Measurements from ENCODE around the gene CYB5R3.

Gene CYB5R3

GRCh38 chr22:42644422-42645340 lies 4.5 kb downstream of the CYB5R3 start:
- DNase-seq = no peak

GRCh38 chr22:42643634-42644421 lies 5.4 kb downstream of the CYB5R3 start:
- no peak for DNase-seq

- no peak for DNase-seq
These were observed 6.2 kb downstream of the CYB5R3 start for GRCh38 chr22:42642806-42643633.

GRCh38 chr22:42641801-42642413 lies 7.3 kb downstream of the CYB5R3 start:
- no peak for DNase-seq

- no peak for DNase-seq
These were observed 9.5 kb downstream of the CYB5R3 start for GRCh38 chr22:42639541-42640241.

GRCh38 chr22:42637555-42637954 lies 11.6 kb downstream of the CYB5R3 start:
- DNase-seq = no peak

- DNase-seq = no peak
These were observed 12.7 kb downstream of the CYB5R3 start for GRCh38 chr22:42636506-42636905.

GRCh38 chr22:42635531-42635930 lies 13.7 kb downstream of the CYB5R3 start:
- no peak for DNase-seq

GRCh38 chr22:42633013-42633412 lies 16.2 kb downstream of the CYB5R3 start:
- no peak for DNase-seq

GRCh38 chr22:42632096-42632495 lies 17.1 kb downstream of the CYB5R3 start:
- no peak for DNase-seq

GRCh38 chr22:42630901-42631602 lies 18.1 kb downstream of the CYB5R3 start:
- DNase-seq = no peak

GRCh38 chr22:42630211-42630610 lies 19.0 kb downstream of the CYB5R3 start:
- no peak for DNase-seq

GRCh38 chr22:42627981-42628380 lies 21.2 kb downstream of the CYB5R3 start:
- DNase-seq = no peak

GRCh38 chr22:42626951-42627625 lies 22.1 kb downstream of the CYB5R3 start:
- DNase-seq = no peak

GRCh38 chr22:42626431-42626830 lies 22.8 kb downstream of the CYB5R3 start:
- no peak for DNase-seq

- DNase-seq = no peak
These were observed 23.8 kb downstream of the CYB5R3 start for GRCh38 chr22:42625416-42625815.

- no peak for DNase-seq
These were observed 24.6 kb downstream of the CYB5R3 start for GRCh38 chr22:42624551-42625106.

GRCh38 chr22:42623756-42624441 lies 25.3 kb downstream of the CYB5R3 start:
- no peak for DNase-seq

- no peak for DNase-seq
These were observed 25.9 kb downstream of the CYB5R3 start for GRCh38 chr22:42623301-42623751.

Data from NCI-H187 treated with DMSO at 0.1 percent for 48 hours (cell line).